K562 (cell line): ENCODE measurements around the gene FTO. TPM values are rescaled to one million over a fixed set of nuclear protein-coding genes. Genes with fewer than 3 reads are reported as not detected.

Source experiments
- ATAC-seq: fragments of 200-7000 bp; cut with Tn5 transposase; 3 replicates; pipeline ENCODE4 v1.9.1; 2020; ENCODE audit warnings: moderate library complexity
- BruUV-seq: library from RNA; stranded (reverse); fragments of 400-500 nt; replicated peaks from 2 replicates; lab custom pipeline; 2021; lab: Mats Ljungman, UMichigan
- CTCF ChIA-PET: fragments of 300-600 bp; formaldehyde crosslinking; extraction: SDS; loops from one replicate; lab custom pipeline; 2021; ENCODE audit warnings: low intra/inter-chr PET ratio; lab: Yijun Ruan, JAX
- POLR2A ChIA-PET: fragments of 300-600, 350-650 bp; sonication (Branson Sonifier 250); formaldehyde crosslinking; extraction: SDS; loops from one replicate; lab custom pipeline; 2021; ENCODE audit warnings: antibody characterized with exemption, inconsistent platforms; lab: Yijun Ruan, JAX
- DNase-seq, 4 experiments: peaks; one replicate each; pipeline versions ENCODE4 v3.0.0 to v3.0.0-alpha.2; 2011 to 2018; ENCODE audit warnings: low spot score in 3 of 4, mixed read lengths in 3 of 4; ENCODE audit errors: extremely low read depth in 1 of 4
- FAIRE-seq: peaks from 2 replicates; lab custom pipeline; 2011; peaks lifted over from hg19 to GRCh38; lab: Jason Lieb, UNC
- H2AFZ ChIP-seq: 2 replicates; pipeline ENCODE4 v1.6.0; 2011; ENCODE audit warnings: low read depth, low read length, control low read depth, inconsistent platforms
- H3K27ac ChIP-seq: fragments of 200-600 bp; 3 replicates; pipeline ENCODE4 v1.8.0; 2011; ENCODE audit warnings: low read depth, mild to moderate bottlenecking, control low read depth, inconsistent platforms, low read length, moderate library complexity, mixed read lengths; ENCODE audit errors: extremely low read depth
- H3K27me3 ChIP-seq, 2 experiments: fragments of 300-600 bp in 1 of 2; 2 replicates in 1 of 2; 3 replicates in 1 of 2; pipeline versions ENCODE4 v1.6.0 to v1.8.0; 2011; ENCODE audit warnings: inconsistent platforms in 2 of 2, low read length in 2 of 2, mild to moderate bottlenecking in 1 of 2, mixed read lengths in 1 of 2, moderate library complexity in 1 of 2; ENCODE audit not compliant: control insufficient read depth in 2 of 2, insufficient read depth in 2 of 2
- H3K36me3 ChIP-seq: fragments of 300-600 bp; 3 replicates; pipeline ENCODE4 v1.8.0; 2011; ENCODE audit warnings: mild to moderate bottlenecking, low read length, inconsistent platforms; ENCODE audit not compliant: control insufficient read depth, insufficient read depth
- H3K4me1 ChIP-seq, 2 experiments: fragments of 200-600 bp in 1 of 2; replicated peaks in 1 of 2; 2 replicates in 1 of 2; 3 replicates in 1 of 2; pipeline versions ENCODE4 v1.5.1 to v1.8.0; 2011; ENCODE audit warnings: inconsistent platforms in 2 of 2, low read length in 2 of 2, mild to moderate bottlenecking in 1 of 2, mixed read lengths in 1 of 2, moderate library complexity in 1 of 2; ENCODE audit not compliant: control insufficient read depth in 2 of 2, insufficient read depth in 2 of 2
- H3K4me2 ChIP-seq: 2 replicates; pipeline ENCODE4 v1.6.1; 2011; ENCODE audit warnings: low read length, control low read depth, inconsistent platforms, mixed read lengths; ENCODE audit not compliant: insufficient read depth
- H3K4me3 ChIP-seq: fragments of 200-600 bp; sonication (generic), shearing (Covaris generic); 2 replicates; pipeline ENCODE4 v1.5.1; 2016; ENCODE audit warnings: control low read depth, inconsistent platforms
- H3K79me2 ChIP-seq: fragments of 200-600 bp; 3 replicates; pipeline ENCODE4 v1.8.0; 2011; ENCODE audit warnings: low read length, inconsistent platforms; ENCODE audit not compliant: control insufficient read depth, insufficient read depth
- H3K9ac ChIP-seq, 2 experiments: 2 replicates each; pipeline versions ENCODE4 v1.6.0 to v1.6.1; 2011; ENCODE audit warnings: low read depth in 2 of 2, low read length in 2 of 2, control low read depth in 1 of 2, inconsistent platforms in 1 of 2, mild to moderate bottlenecking in 1 of 2, mixed read lengths in 1 of 2; ENCODE audit not compliant: insufficient read depth in 1 of 2
- H3K9me1 ChIP-seq: one replicate; pipeline ENCODE4 v1.6.0; 2011; ENCODE audit warnings: inconsistent platforms, mild to moderate bottlenecking, low read length, moderate library complexity; ENCODE audit not compliant: control insufficient read depth, insufficient read depth
- H3K9me3 ChIP-seq: replicated peaks from 2 replicates; pipeline ENCODE4 v1.5.1; 2011; ENCODE audit warnings: low read depth, low read length, inconsistent platforms; ENCODE audit not compliant: control insufficient read depth, insufficient read depth
- H4K20me1 ChIP-seq: replicated peaks from 2 replicates; pipeline ENCODE4 v1.6.1; 2011; ENCODE audit warnings: low read length, inconsistent platforms, mixed read lengths; ENCODE audit not compliant: control insufficient read depth, insufficient read depth
- NEUROD1 ChIP-seq: fragments of 150-350 bp; IDR thresholded peaks from 2 replicates; pipeline ENCODE4 v1.6.1; 2014; ENCODE audit warnings: borderline replicate concordance, low read length, low read depth; ENCODE audit not compliant: partially characterized antibody
- POLR3A ChIP-seq: IDR thresholded peaks from 2 replicates; pipeline ENCODE4 v1.6.1; 2011; ENCODE audit warnings: borderline replicate concordance, mild to moderate bottlenecking, moderate library complexity; ENCODE audit not compliant: insufficient read length, insufficient read depth; ENCODE audit errors: extremely low read depth
- WGBS: fragments of 100-300 bp; shearing (Covaris generic); methylation state at CpG from one replicate; pipeline ENCODE4 v1.1.6; 2016; ENCODE audit warnings: low coverage, mixed read lengths; ENCODE audit not compliant: insufficient coverage; ENCODE audit errors: missing lambda C conversion rate; 5-methylcytosine and 5-hydroxymethylcytosine counted together
- in situ Hi-C: fragments of 300-500 bp; cut with MboI; formaldehyde crosslinking; loops from 4 replicates; pipeline ENCODE4 v1.15.0; 2018; ENCODE audit warnings: inconsistent platforms, mixed read lengths
- intact Hi-C: fragments of 100-400 bp; cut with micrococcal nuclease; formaldehyde crosslinking; loops from 2 replicates; pipeline ENCODE4 v1.14.2; 2022
- polyA plus RNA-seq, 8 experiments: library from polyadenylated mRNA; depleted of rRNA in 4 of 8; stranded (reverse) in 5 of 8; unstranded in 3 of 8; fragments of >200 nt; fragmentation: Nextera tagmentation in 2 of 8; fragmentation: Illumina TruSeq in 1 of 8; extraction: Ambion mirVana in 2 of 8; extraction: Trizol in 1 of 8; gene quantifications; 2 replicates each; pipeline versions ENCODE4 v1.2.1 to v1.2.3, GENCODE V29; 2011 to 2014; ENCODE audit warnings: inconsistent platforms in 1 of 8, missing spikeins in 1 of 8
- total RNA-seq, 7 experiments: library from RNA; depleted of rRNA in 6 of 7; stranded (reverse); fragments of >200 nt in 6 of 7; fragmentation: Illumina TruSeq in 2 of 7; extraction: Trizol in 2 of 7; gene quantifications; 2 replicates each; pipeline versions ENCODE4 v1.2.1 to v1.2.3, GENCODE V29; 2011 to 2021; ENCODE audit warnings: low replicate concordance in 1 of 7
- TF ChIP-seq, protein P1 (sequence below): fragments of 250-450 bp; sonication (Bioruptor Pico); IDR thresholded peaks from 2 replicates; pipeline ENCODE4 v1.4.0; 2020; ENCODE audit warnings: borderline replicate concordance

FTO gene
- total and polyA plus RNA-seq, 9 of the 15 experiments (the other 6 are each of a cell fraction or from before 2014, with no cell fraction given): 11.3 to 27.7 (median 25.5) TPM

DNA sequence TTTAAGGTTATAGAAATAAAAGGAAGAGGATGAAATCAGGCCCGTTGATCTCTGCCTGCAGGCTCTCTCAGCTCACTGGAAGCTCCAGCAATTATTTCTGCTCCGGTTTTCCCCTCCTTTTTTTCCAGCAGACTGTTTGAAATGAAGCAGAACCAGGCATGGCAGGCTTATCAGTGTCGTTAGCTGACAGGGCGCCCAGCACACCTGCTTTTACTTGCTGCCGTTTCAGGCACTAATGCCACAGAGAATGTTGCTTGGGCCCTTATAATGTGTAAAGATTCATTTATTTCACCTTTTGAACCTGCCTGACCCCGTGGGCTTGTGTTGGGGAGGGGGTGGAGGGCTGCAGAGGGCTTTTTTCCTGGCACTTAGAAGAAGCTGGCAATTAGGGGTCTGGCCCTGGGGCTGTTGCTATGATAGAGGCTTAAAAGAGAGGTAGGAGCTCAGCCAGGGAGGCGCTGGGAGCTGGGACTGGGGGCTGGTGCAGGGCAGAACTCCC is 474.6 kb downstream of the FTO start:
- ATAC-seq (no peak), FAIRE-seq (no peak), DNase-seq (no peak)
- Histone ChIP-seq H3K9ac (no peak overlapping the region), H3K4me3 (no peak overlapping the region), H3K79me2 (no peaks in the 10 kb centered on the region), H3K9me1 (no peaks in the 10 kb centered on the region), H3K4me1 (no peaks in the 10 kb centered on the region; a peak in 1 of 5 replicates), H3K27ac (no peak overlapping the region), H3K27me3 (peaks cover 22 to 39% of the 10 kb centered on the region in 2 experiments; a peak in 4 of 5 replicates), H3K4me2 (no peak overlapping the region), H3K36me3 (no peaks in the 10 kb centered on the region), H3K9me3 (no peaks in the 10 kb centered on the region), H2AFZ (no peak overlapping the region), H4K20me1 (no peaks in the 10 kb centered on the region)
- ChIA-PET CTCF (no interaction called here), POLR2A (no interaction called here)
- intact Hi-C loops: no loop called here
- BruUV-seq: no TSS peak
- no peak for TF ChIP-seq NEUROD1
- TF ChIP-seq POLR3A: no peak
- TF ChIP-seq, protein P1, sequence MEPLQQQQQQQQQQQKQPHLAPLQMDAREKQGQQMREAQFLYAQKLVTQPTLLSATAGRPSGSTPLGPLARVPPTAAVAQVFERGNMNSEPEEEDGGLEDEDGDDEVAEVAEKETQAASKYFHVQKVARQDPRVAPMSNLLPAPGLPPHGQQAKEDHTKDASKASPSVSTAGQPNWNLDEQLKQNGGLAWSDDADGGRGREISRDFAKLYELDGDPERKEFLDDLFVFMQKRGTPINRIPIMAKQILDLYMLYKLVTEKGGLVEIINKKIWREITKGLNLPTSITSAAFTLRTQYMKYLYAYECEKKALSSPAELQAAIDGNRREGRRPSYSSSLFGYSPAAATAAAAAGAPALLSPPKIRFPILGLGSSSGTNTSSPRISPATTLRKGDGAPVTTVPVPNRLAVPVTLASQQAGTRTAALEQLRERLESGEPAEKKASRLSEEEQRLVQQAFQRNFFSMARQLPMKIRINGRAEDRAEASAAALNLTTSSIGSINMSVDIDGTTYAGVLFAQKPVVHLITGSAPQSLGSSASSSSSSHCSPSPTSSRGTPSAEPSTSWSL (CRISPR knock-in tag): no peak
- in situ Hi-C loops: no loop called here
- WGBS: 1% methylated on average over 6 of the region's 7 CpGs
